Activated CD8-positive, alpha-beta memory T cell treated with anti-CD3 and anti-CD28 coated beads for 48 hours (primary cell): ENCODE measurements around the gene SERINC4.
"Not testable (repeated sequence)": the region's sequence is repeated elsewhere in the genome, so short reads cannot be mapped to it uniquely, and the experiment has no call there.

Source experiments
- DNase-seq, 3 experiments: peaks; one replicate each; pipeline ENCODE4 v3.0.0-alpha.2; 2020; ENCODE audit warnings: low read depth in 2 of 3, low spot score in 2 of 3

SERINC4 gene

GRCh38 chr15:43799945-43800285 is at the start of gene SERINC4:
Gene SERINC4, minus strand, starts transcription at chr15:43800220. Its CDS starts 234 bp downstream, at chr15:43799986.
- no peak for DNase-seq

GRCh38 chr15:43845421-43845820 is 45.4 kb upstream of the SERINC4 start:
- DNase-seq: no peak

GRCh38 chr15:43832485-43832884 is 32.5 kb upstream of the SERINC4 start:
- DNase-seq: not testable (repeated sequence)

- DNase-seq: not testable (repeated sequence)
Observed at GRCh38 chr15:43831519-43832052, 31.6 kb upstream of the SERINC4 start.

- DNase-seq: not testable (repeated sequence)
Observed at GRCh38 chr15:43830691-43831275, 30.8 kb upstream of the SERINC4 start.

DNA sequence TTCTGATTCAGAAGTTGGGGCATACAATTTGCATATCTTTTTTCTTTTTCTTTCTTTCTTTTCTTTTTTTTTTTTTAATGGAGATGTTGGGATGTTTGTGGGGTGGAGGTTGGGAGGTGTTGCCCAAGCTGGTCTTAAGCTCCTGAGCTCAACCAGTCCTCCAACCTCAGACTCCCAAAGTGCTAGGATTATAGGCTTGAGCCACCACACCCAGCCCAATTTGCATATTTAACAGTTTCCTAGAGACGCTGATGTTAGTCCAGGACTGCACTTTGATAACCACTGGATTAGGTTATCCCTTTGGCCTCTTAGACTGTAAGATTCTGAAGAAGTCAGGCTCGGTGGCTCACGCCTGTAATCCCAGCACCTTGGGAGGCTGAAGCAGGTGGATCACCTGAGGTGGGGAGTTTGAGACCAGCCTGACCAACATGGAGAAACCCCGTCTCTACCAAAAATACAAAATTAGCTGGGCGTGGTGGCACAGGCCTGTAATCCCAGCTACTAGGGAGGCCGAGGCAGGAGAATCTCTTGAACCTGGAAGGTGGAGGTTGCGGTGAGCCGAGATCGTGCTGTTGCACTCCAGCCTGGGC is 30.0 kb upstream of the SERINC4 start:
- not testable (repeated sequence) for DNase-seq

DNA sequence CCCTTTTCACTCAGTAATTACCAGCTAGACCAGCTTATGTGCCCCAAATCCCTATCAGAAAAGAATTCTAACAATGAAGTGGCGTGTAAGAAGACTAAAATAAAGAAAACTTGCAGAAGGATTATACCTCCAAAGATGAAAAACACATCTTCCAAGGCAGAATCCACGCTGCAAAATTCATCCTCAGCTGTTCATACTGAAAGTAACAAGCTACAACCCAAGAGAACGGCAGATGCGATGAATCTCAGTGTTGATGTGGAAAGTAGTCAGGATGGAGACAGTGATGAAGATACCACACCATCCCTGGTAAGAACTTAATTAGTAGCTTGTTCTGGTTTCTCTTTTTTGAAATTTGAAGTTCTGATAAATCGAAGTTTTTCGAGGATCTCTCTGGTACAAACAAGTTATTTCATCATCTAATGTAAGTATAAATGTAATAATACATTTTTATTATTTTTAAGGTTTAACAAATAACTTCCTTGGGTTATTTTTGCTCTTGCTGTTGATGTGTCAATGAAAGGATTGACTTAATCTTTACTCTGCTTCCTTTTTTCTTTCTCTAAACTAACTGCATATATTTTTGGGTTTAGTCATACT is 28.1 kb upstream of the SERINC4 start:
- no peak for DNase-seq

DNA sequence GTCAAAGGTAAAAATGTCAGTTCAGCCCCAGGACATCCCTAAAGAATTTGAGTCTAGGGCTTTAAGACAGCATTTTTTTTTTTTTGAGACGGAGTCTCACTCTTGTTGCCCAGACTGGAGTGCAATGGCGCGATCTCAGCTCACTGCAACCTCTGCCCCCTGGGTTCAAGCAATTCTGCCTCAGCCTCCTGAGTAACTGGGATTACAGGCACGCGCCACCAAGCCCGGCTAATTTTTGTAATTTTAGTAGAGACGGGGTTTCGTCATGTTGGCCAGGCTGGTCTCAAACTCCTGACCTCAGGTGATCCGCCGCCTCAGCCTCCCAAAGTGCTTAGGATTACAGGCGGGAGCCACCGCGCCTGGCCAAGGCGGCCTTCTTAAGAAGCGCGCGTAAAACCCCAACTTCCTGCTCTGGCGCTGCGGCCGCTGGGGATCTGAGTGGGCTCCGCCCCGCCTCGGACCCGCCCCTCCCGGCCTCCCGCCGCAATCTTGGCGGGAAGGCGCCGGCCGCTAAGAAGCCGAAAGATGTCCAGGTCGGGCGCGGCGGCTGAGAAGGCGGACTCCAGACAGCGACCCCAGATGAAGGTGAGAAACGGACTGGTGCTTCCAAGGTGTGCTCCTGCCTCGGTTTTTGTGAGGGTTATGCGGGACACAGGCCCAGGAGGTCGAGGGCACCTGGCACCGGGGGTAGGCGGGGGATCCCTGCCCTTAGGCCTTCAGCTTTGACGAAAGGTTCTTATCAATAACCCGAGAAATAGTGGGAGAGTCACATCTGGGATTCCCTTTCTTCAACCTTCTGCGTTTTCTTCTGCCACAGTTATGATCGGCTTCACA is 26.7 kb upstream of the SERINC4 start, which contains the start of gene WDR76:
WDR76 (plus strand) TSS at position 495 of the 834 bp plus-strand sequence; CDS start at position 526, 31 bp downstream.
- DNase-seq: peak; percentile 60 to 72 (median 67)

DNA sequence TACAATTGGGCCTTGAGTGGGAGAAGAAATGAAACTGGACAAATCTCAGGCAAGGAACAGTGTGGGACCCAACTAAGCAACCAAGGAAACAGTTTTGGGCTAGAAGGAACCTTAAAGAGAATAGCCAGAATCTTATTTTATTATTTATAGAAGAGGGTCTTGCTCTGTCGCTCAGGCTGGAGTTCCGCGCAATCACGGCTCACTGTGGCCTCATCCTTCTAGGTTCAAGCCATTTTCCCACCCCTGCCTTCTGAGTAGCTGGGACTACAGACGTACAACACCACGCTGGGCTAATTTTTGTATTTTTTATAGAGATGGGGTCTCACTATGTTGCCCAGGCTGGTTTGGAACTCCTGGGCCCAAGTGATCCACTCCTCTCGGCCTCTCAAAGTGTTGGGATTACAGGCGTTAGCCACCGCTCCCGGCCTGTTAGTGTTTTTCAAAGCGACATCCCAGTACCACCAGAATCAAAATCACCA is 26.0 kb upstream of the SERINC4 start:
- DNase-seq: no peak

- DNase-seq: not testable (repeated sequence)
Observed at GRCh38 chr15:43825305-43825704, 25.3 kb upstream of the SERINC4 start.

DNA sequence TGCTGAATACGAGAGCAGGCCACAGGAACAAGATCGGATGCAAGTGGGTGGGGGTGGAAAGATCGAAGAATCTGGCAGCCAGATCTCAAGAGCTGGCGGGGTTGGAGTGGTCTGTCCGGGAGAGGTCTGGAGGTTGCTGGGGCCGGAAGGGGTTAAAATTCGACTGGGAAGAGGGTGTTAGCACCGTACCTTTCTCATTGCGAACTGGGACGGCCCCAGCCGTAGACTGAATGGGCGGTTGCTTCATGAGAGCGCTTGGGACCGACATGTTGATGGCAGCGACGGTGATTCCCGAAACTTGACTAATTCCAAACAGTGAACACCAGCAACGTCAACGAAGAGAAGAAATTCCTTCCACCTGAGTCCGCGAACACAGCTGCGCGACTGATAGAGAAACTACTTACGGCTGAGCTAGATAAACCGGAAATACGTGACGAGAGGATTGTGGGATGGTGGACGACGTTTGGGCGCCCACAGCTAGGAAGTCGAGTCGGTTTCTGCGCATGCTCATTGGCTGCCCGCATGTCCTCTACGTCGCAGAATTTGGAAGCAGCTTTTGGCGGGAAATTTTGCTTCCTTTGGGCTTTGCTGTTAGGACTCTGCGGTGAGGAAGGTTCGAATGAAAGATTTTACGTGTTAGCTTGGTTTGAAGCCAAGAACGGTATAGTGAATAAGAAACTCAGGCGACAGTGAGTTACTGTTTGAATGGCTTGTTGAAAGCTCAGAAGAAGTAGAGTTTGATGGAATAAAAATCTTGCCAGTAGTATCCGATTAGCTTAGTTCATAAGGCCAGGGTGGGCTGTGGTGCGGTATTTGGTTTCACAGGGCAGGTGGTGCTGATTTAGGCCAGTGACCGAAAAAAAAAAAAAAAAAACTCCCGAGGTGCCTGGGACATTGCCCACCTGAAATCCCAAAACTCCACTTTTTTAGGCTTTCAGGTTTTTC is 24.6 kb upstream of the SERINC4 start, which contains the start of gene MFAP1:
MFAP1 (minus strand) TSS at position 389 of the 945 bp plus-strand sequence; CDS start at position 268, 121 bp downstream.
- peak; percentile 50 to 82 (median 80) for DNase-seq

DNA sequence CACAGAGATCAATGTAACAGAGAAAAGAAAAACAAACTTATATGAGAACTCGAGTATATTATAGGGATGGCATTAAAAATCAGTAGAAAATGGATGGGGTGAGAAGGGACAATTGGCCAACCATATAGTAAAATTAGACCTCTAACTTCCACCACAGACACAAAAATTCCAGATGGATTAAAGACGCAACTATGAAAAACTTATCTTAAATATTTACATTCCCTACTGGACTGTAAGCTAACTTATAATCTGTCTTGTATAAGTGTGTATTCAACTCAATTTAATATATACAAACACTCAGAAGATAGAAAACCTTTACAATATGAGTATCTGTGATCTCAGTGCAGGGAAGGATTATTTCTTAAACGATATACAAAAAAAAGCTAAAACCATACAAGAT is 21.5 kb upstream of the SERINC4 start:
- no peak for DNase-seq

GRCh38 chr15:43815064-43815463 is 15.0 kb upstream of the SERINC4 start:
- DNase-seq: not testable (repeated sequence)

DNA sequence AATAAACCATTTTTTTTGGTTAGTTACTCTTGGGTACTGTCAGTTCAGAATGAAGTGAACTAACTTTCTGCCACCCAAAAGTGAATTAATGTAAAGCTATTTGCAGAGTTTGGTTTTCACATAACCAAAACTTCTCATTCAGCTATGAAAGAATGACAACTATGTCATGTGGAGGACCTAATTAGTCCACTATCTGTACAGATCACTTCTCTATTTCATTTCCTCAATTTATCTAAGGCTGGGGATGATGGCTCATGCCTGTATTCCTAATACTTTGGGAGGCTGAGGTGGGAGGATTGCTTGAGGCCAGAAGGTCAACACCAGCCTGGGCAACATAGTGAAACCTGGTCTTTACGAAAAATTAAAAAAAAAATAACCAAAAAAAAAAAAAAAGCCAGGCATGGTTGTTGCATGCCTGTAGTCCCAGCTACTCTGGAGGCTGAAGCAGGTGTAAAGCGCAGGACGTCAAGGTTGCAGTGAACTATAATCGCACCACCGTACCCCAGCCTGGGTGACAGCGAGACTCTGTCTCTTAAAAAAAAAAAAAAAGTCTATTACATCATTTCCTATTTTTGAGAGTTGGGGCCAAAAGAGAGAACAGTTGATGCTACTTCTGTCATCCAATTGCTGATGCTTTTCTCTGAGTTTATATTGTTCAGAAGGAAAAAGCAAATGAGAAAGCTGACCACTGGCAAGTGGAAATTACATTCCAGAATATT is 9.1 kb upstream of the SERINC4 start:
- DNase-seq: no peak

DNA sequence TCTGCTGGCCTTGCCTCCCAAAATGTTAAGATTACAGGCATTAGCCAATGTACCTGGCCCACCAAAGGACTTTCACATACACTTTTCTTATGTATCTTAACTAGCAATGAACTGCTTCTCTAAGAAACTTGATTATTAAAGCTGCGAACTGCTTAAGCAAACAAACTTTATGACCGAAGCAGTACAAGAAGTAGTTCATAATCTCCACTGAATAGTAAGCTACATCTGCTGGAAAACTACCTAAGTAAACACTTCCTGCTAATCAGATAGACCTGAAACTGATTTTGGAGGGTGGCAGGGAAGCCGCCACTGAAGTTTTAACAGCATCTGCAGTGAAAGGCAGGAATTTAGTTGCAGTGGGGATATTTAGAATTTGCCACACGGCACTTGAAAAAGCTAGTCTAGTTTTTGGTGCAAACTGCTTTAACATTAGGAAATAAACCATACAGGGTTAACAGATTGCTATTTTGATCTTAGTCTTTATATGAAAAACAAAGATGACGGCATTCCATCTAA is 8.5 kb upstream of the SERINC4 start:
- no peak for DNase-seq

DNA sequence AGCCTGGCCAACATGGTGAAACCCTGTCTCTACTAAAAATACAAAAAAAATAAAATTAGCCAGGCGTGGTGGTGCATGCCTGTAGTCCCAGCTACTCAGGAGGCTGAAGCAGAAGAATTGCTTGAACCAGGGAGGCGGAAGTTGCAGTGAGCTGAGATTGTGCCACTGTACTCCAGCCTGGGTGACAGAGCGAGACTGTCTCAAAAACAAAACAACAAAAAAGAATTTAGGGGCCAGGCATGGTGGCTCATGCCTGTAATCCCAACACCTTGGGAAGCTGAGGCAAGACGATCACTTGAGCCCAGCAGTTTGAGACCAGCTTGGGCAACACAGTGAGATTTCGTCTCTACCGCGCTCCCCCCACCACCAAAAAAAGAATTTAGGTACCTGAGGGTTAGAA is 2.7 kb upstream of the SERINC4 start:
- not testable (repeated sequence) for DNase-seq

GRCh38 chr15:43800286-43801141 is 494 bp upstream of the SERINC4 start, which contains the start of gene HYPK:
Gene HYPK, plus strand, starts transcription at chr15:43800599. Its CDS starts 24 bp downstream, at chr15:43800623.
- peak; percentile 67 to 78 (median 74) for DNase-seq
